GM12878 (cell line): Measurements from ENCODE around the gene MYBPC2. TPM values are rescaled to one million over a fixed set of nuclear protein-coding genes. Genes with fewer than 3 reads are reported as not detected.

Experiments used
- ATAC-seq: fragments of 200-7000 bp; cut with Tn5 transposase; 3 replicates; pipeline ENCODE4 v1.9.1; 2020; ENCODE audit warnings: mild to moderate bottlenecking, moderate library complexity
- BruUV-seq: library from RNA; stranded (reverse); fragments of 400-500 nt; replicated peaks from 2 replicates; lab custom pipeline; 2021; lab: Mats Ljungman, UMichigan
- CTCF ChIA-PET: fragments of 300-600 bp; sonication (Branson Sonifier 250); formaldehyde crosslinking; extraction: SDS; loops from one replicate; lab custom pipeline; 2021; ENCODE audit warnings: inconsistent platforms; lab: Yijun Ruan, JAX
- POLR2A ChIA-PET: fragments of 350-600 bp; formaldehyde crosslinking; extraction: SDS; loops from one replicate; lab custom pipeline; 2021; ENCODE audit warnings: inconsistent platforms; lab: Charles Lee
- RAD21 ChIA-PET: fragments of 300-600 bp; sonication (Branson Sonifier 250); formaldehyde crosslinking; loops from one replicate; lab custom pipeline; 2023; ENCODE audit warnings: antibody characterized with exemption; ENCODE audit not compliant: unreplicated experiment; lab: Charles Lee
- SMC1A ChIA-PET: fragments of 300-600 bp; sonication (Branson Sonifier 250); formaldehyde crosslinking; loops from one replicate; lab custom pipeline; 2023; ENCODE audit not compliant: unreplicated experiment, uncharacterized antibody; lab: Charles Lee
- DNase-seq: peaks from one replicate; pipeline ENCODE4 v3.0.0-alpha.2; 2011; ENCODE audit warnings: low read depth, low spot score
- FAIRE-seq: peaks from 3 replicates; lab custom pipeline; 2011; peaks lifted over from hg19 to GRCh38; lab: Jason Lieb, UNC
- H2AFZ ChIP-seq: 2 replicates; pipeline ENCODE4 v1.6.0; 2011; ENCODE audit warnings: low read depth, low read length, control low read depth; ENCODE audit not compliant: control insufficient read depth
- H3K27ac ChIP-seq: 2 replicates; pipeline ENCODE4 v1.5.1; 2011; ENCODE audit warnings: control low read depth; ENCODE audit not compliant: control insufficient read depth, insufficient read depth
- H3K27me3 ChIP-seq, 2 experiments: replicated peaks in 1 of 2; 2 replicates each; pipeline versions ENCODE4 v1.6.0 to v1.6.1; 2011; ENCODE audit warnings: low read length in 1 of 2; ENCODE audit not compliant: control insufficient read depth in 2 of 2, insufficient read depth in 2 of 2
- H3K36me3 ChIP-seq, 2 experiments: 2 replicates each; pipeline ENCODE4 v1.5.1; 2011; ENCODE audit warnings: low read length in 1 of 2; ENCODE audit not compliant: control insufficient read depth in 2 of 2, insufficient read depth in 2 of 2
- H3K4me1 ChIP-seq: 2 replicates; pipeline ENCODE4 v1.6.1; 2011; ENCODE audit warnings: mild to moderate bottlenecking, low read length, moderate library complexity, mixed read lengths; ENCODE audit not compliant: control insufficient read depth, insufficient read depth
- H3K4me2 ChIP-seq: 2 replicates; pipeline ENCODE4 v1.6.0; 2011; ENCODE audit warnings: control low read depth; ENCODE audit not compliant: control insufficient read depth, insufficient read depth
- H3K4me3 ChIP-seq: fragments of 200-600 bp; sonication (generic); 2 replicates; pipeline ENCODE4 v1.5.1; 2016
- H3K79me2 ChIP-seq: 2 replicates; pipeline ENCODE4 v1.6.0; 2011; ENCODE audit warnings: low read length; ENCODE audit not compliant: control insufficient read depth, insufficient read depth
- H3K9ac ChIP-seq: 2 replicates; pipeline ENCODE4 v1.8.0; 2011; ENCODE audit warnings: low read length, control low read depth, mixed read lengths; ENCODE audit not compliant: control insufficient read depth, insufficient read depth
- H3K9me3 ChIP-seq: replicated peaks from 3 replicates; pipeline ENCODE4 v1.5.1; 2011; ENCODE audit warnings: mild to moderate bottlenecking, low read length; ENCODE audit not compliant: control insufficient read depth, insufficient read depth
- H4K20me1 ChIP-seq: 2 replicates; pipeline ENCODE4 v1.6.0; 2011; ENCODE audit not compliant: control insufficient read depth, insufficient read depth
- CREM ChIP-seq: IDR thresholded peaks from 2 replicates; pipeline ENCODE4 v1.6.1; 2014; ENCODE audit warnings: antibody characterized with exemption, low read depth
- E2F8 ChIP-seq: fragments of 450-650 bp; IDR thresholded peaks from 2 replicates; pipeline ENCODE4 v1.6.1; 2018; ENCODE audit warnings: mild to moderate bottlenecking, low read depth, moderate library complexity; ENCODE audit not compliant: partially characterized antibody
- KAT2A ChIP-seq: conservative IDR thresholded peaks from 2 replicates; pipeline ENCODE4 v1.6.1; 2011; ENCODE audit warnings: low read depth, low read length; ENCODE audit not compliant: control insufficient read depth
- POU2F2 ChIP-seq: IDR thresholded peaks from 3 replicates; pipeline ENCODE4 v1.6.1; 2011; ENCODE audit warnings: low read depth, mild to moderate bottlenecking, low read length, borderline replicate concordance
- RAD21 ChIP-seq: IDR thresholded peaks from 2 replicates; pipeline ENCODE4 v1.6.1; 2011; ENCODE audit warnings: mild to moderate bottlenecking, low read depth, low read length, moderate library complexity; ENCODE audit not compliant: insufficient read depth
- SMAD5 ChIP-seq: IDR thresholded peaks from 2 replicates; pipeline ENCODE4 v1.6.1; 2016; ENCODE audit warnings: antibody characterized with exemption, low read depth
- WGBS: methylation state at CpG from one replicate; pipeline ENCODE4 v1.1.6; 2016; ENCODE audit warnings: low lambda C conversion rate; ENCODE audit not compliant: insufficient replicate concordance, insufficient coverage; ENCODE audit errors: missing lambda C conversion rate; 5-methylcytosine and 5-hydroxymethylcytosine counted together
- in situ Hi-C: fragments of 300-500 bp; cut with MboI; formaldehyde crosslinking; loops from 9 replicates; pipeline ENCODE4 v1.14.3; 2018; ENCODE audit warnings: mixed read lengths
- intact Hi-C: fragments of 100-400 bp; cut with micrococcal nuclease; formaldehyde crosslinking; loops from one replicate; pipeline ENCODE4 v1.14.2; 2022; ENCODE audit not compliant: unreplicated experiment
- polyA plus RNA-seq, 11 experiments: library from polyadenylated mRNA; depleted of rRNA in 4 of 11; unstranded in 6 of 11; stranded (reverse) in 5 of 11; fragments of >200 nt; fragmentation: Nextera tagmentation in 4 of 11; fragmentation: Illumina TruSeq in 1 of 11; extraction: Ambion mirVana in 4 of 11; extraction: Trizol in 1 of 11; gene quantifications; 1 replicate in 1 of 11; 2 replicates in 10 of 11; pipeline versions ENCODE4 v1.2.1 to v1.2.3, GENCODE V29; 2011 to 2016; ENCODE audit warnings: inconsistent platforms in 2 of 11, missing spikeins in 2 of 11, low read depth in 1 of 11
- total RNA-seq, 4 experiments: library from RNA; depleted of rRNA in 3 of 4; stranded (reverse); fragments of >200 nt in 3 of 4; fragmentation: Illumina TruSeq in 1 of 4; extraction: Trizol in 1 of 4; gene quantifications; 2 replicates each; pipeline versions ENCODE4 v1.2.1 to v1.2.3, GENCODE V29; 2013 to 2021
- TF ChIP-seq, protein P1 (sequence below): fragments of 450-650 bp; formaldehyde crosslinking; IDR thresholded peaks from 2 replicates; pipeline ENCODE4 v1.5.0; 2022; ENCODE audit warnings: mild to moderate bottlenecking, missing genetic modification characterization
- TF ChIP-seq, protein P2 (sequence below): fragments of 450-650 bp; formaldehyde crosslinking; IDR thresholded peaks from 2 replicates; pipeline ENCODE4 v1.4.0; 2020; ENCODE audit warnings: mild to moderate bottlenecking, moderate library complexity

The MYBPC2 gene
- total and polyA plus RNA-seq, 10 of the 15 experiments (the other 5 are each of a cell fraction or from before 2014, with no cell fraction given): 0.09 to 2.6 (median 0.61) TPM

DNA sequence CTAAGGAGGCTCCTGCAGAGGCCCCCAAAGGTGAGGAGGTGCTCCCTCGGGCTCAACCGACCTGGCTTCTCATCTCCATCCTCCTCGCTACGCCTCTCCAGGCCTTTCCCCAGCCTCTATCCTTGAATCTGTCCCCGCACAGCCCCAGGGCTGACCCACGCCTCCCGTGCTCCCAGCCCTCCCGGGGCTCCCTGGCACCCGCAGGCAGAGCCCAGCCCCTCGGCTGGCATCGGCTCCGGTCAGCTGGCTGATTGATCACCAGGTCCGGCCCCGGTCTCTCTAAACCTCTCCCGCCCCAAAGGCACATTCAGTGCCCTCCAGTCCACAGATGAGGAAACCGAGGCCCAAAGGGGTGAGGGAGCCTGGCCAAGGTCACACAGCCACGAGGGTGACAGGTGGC, 2.5 kb downstream of the MYBPC2 start:
- DNase-seq (no peak), ATAC-seq (no peak), FAIRE-seq (no peak)
- no peak overlapping the region for H2AFZ ChIP-seq
- H3K27me3 ChIP-seq: peaks cover 0 to 4% of the 10 kb centered on the region in 2 experiments; a peak in 1 of 4 replicates
- H4K20me1 ChIP-seq: no peaks in the 10 kb centered on the region
- no peak overlapping the region for H3K4me3 ChIP-seq
- WGBS: 78% methylated on average over 17 of the region's 17 CpGs
- POLR2A ChIA-PET: interaction anchor here (0.6 kb wide), 1 partner anchor 103 kb away, joined by 4 read pairs; no protein-coding TSS in a partner anchor
- BruUV-seq: no TSS peak
- TF ChIP-seq RAD21 (no peak), E2F8 (no peak), CREM (no peak), KAT2A (no peak), POU2F2 (no peak), SMAD5 (no peak)
- TF ChIP-seq, protein P1, sequence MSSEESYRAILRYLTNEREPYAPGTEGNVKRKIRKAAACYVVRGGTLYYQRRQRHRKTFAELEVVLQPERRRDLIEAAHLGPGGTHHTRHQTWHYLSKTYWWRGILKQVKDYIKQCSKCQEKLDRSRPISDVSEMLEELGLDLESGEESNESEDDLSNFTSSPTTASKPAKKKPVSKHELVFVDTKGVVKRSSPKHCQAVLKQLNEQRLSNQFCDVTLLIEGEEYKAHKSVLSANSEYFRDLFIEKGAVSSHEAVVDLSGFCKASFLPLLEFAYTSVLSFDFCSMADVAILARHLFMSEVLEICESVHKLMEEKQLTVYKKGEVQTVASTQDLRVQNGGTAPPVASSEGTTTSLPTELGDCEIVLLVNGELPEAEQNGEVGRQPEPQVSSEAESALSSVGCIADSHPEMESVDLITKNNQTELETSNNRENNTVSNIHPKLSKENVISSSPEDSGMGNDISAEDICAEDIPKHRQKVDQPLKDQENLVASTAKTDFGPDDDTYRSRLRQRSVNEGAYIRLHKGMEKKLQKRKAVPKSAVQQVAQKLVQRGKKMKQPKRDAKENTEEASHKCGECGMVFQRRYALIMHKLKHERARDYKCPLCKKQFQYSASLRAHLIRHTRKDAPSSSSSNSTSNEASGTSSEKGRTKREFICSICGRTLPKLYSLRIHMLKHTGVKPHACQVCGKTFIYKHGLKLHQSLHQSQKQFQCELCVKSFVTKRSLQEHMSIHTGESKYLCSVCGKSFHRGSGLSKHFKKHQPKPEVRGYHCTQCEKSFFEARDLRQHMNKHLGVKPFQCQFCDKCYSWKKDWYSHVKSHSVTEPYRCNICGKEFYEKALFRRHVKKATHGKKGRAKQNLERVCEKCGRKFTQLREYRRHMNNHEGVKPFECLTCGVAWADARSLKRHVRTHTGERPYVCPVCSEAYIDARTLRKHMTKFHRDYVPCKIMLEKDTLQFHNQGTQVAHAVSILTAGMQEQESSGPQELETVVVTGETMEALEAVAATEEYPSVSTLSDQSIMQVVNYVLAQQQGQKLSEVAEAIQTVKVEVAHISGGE (CRISPR knock-in tag): no peak
- TF ChIP-seq, protein P2, sequence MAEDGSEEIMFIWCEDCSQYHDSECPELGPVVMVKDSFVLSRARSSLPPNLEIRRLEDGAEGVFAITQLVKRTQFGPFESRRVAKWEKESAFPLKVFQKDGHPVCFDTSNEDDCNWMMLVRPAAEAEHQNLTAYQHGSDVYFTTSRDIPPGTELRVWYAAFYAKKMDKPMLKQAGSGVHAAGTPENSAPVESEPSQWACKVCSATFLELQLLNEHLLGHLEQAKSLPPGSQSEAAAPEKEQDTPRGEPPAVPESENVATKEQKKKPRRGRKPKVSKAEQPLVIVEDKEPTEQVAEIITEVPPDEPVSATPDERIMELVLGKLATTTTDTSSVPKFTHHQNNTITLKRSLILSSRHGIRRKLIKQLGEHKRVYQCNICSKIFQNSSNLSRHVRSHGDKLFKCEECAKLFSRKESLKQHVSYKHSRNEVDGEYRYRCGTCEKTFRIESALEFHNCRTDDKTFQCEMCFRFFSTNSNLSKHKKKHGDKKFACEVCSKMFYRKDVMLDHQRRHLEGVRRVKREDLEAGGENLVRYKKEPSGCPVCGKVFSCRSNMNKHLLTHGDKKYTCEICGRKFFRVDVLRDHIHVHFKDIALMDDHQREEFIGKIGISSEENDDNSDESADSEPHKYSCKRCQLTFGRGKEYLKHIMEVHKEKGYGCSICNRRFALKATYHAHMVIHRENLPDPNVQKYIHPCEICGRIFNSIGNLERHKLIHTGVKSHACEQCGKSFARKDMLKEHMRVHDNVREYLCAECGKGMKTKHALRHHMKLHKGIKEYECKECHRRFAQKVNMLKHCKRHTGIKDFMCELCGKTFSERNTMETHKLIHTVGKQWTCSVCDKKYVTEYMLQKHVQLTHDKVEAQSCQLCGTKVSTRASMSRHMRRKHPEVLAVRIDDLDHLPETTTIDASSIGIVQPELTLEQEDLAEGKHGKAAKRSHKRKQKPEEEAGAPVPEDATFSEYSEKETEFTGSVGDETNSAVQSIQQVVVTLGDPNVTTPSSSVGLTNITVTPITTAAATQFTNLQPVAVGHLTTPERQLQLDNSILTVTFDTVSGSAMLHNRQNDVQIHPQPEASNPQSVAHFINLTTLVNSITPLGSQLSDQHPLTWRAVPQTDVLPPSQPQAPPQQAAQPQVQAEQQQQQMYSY (CRISPR knock-in tag): no peak
- no peak overlapping the region for H3K4me2 ChIP-seq
- no peak overlapping the region for H3K27ac ChIP-seq
- CTCF ChIA-PET: no interaction called here
- RAD21 ChIA-PET: no interaction called here
- in situ Hi-C loops (no loop called here), intact Hi-C loops (no loop called here)
- no peaks in the 10 kb centered on the region for H3K36me3 ChIP-seq
- no peaks in the 10 kb centered on the region for H3K9me3 ChIP-seq
- SMC1A ChIA-PET: no interaction called here
- H3K4me1 ChIP-seq: peaks cover 32% of the 10 kb centered on the region
- H3K79me2 ChIP-seq: no peaks in the 10 kb centered on the region
- H3K9ac ChIP-seq: no peak overlapping the region
